Fibroblast of lung (primary cell): Measurements from ENCODE around the gene BABAM2. TPM values are rescaled to one million over a fixed set of nuclear protein-coding genes. Genes with fewer than 3 reads are reported as not detected.

Experiments
- DNase-seq, 2 donors: peaks; one replicate each; pipeline versions ENCODE4 v3.0.0 to v3.0.0-alpha.2; 2010; ENCODE audit warnings: low read depth in 2 of 2
- H2AFZ ChIP-seq: 2 replicates; pipeline ENCODE4 v1.5.1; 2012; ENCODE audit warnings: low read length, control low read depth, inconsistent platforms
- H3K27ac ChIP-seq: 2 replicates; pipeline ENCODE4 v1.5.1; 2011; ENCODE audit warnings: low read length, control low read depth; ENCODE audit not compliant: insufficient read depth
- H3K27me3 ChIP-seq: 2 replicates; pipeline ENCODE4 v1.5.1; 2011; ENCODE audit warnings: mild to moderate bottlenecking, low read length; ENCODE audit not compliant: control insufficient read depth, insufficient read depth
- H3K36me3 ChIP-seq: 2 replicates; pipeline ENCODE4 v1.5.1; 2011; ENCODE audit warnings: low read length; ENCODE audit not compliant: control insufficient read depth, insufficient read depth
- H3K4me1 ChIP-seq: 2 replicates; pipeline ENCODE4 v1.5.1; 2011; ENCODE audit warnings: low read length; ENCODE audit not compliant: control insufficient read depth, insufficient read depth; ENCODE audit errors: extremely low read depth
- H3K4me2 ChIP-seq: 2 replicates; pipeline ENCODE4 v1.5.1; 2011; ENCODE audit warnings: low read length, control low read depth; ENCODE audit not compliant: insufficient read depth; ENCODE audit errors: extremely low read depth
- H3K4me3 ChIP-seq, 4 experiments: fragments of 200-600 bp in 1 of 4; sonication (generic) in 1 of 4; replicated peaks in 1 of 4; 2 replicates each; pipeline ENCODE4 v1.5.1; 2011 to 2016; ENCODE audit warnings: low read length in 4 of 4, low read depth in 3 of 4, mild to moderate bottlenecking in 3 of 4, control low read depth in 2 of 4, inconsistent platforms in 1 of 4, mixed read lengths in 1 of 4; ENCODE audit not compliant: insufficient read depth in 1 of 4; ENCODE audit errors: control extremely low read depth in 1 of 4
- H3K79me2 ChIP-seq: 2 replicates; pipeline ENCODE4 v1.5.1; 2012; ENCODE audit warnings: mild to moderate bottlenecking, low read length, inconsistent platforms; ENCODE audit not compliant: control insufficient read depth, insufficient read depth
- H3K9ac ChIP-seq: 2 replicates; pipeline ENCODE4 v1.5.1; 2011; ENCODE audit warnings: mild to moderate bottlenecking, low read length, control low read depth; ENCODE audit not compliant: insufficient read depth
- H3K9me3 ChIP-seq: 2 replicates; pipeline ENCODE4 v1.5.1; 2012; ENCODE audit warnings: low read depth, low read length; ENCODE audit not compliant: control insufficient read depth, insufficient read depth
- H4K20me1 ChIP-seq: 2 replicates; pipeline ENCODE4 v1.5.1; 2011; ENCODE audit warnings: low read length; ENCODE audit not compliant: control insufficient read depth, insufficient read depth; ENCODE audit errors: extremely low read depth
- EZH2 ChIP-seq: IDR thresholded peaks from 2 replicates; pipeline ENCODE4 v1.5.1; 2012; ENCODE audit warnings: low read length, control low read depth, mild to moderate bottlenecking; ENCODE audit errors: missing control alignments
- polyA plus RNA-seq, 2 donors: library from polyadenylated mRNA; depleted of rRNA in 1 of 2; stranded (reverse) in 1 of 2; unstranded in 1 of 2; fragments of >200 nt; gene quantifications; 2 replicates each; pipeline ENCODE4 v1.2.1, GENCODE V29; 2011 to 2012; ENCODE audit warnings: missing spikeins in 1 of 2
- total RNA-seq: library from RNA; depleted of rRNA; stranded (reverse); fragments of >200 nt; gene quantifications from 2 replicates; pipeline ENCODE4 v1.2.1, GENCODE V29; 2014
- TF ChIP-seq, protein P1 (sequence below), 2 donors: IDR thresholded peaks in 1 of 2; conservative IDR thresholded peaks in 1 of 2; 1 replicate in 1 of 2; 2 replicates in 1 of 2; pipeline ENCODE4 v1.5.1; 2011 to 2012; ENCODE audit warnings: low read length in 2 of 2, control low read depth in 1 of 2, inconsistent platforms in 1 of 2, low read depth in 1 of 2, mild to moderate bottlenecking in 1 of 2

Gene BABAM2
- total and polyA plus RNA-seq, 2 donors (not counting 1 experiment from before 2014, with no cell fraction given), result 25.6 to 33.4 TPM

DNA sequence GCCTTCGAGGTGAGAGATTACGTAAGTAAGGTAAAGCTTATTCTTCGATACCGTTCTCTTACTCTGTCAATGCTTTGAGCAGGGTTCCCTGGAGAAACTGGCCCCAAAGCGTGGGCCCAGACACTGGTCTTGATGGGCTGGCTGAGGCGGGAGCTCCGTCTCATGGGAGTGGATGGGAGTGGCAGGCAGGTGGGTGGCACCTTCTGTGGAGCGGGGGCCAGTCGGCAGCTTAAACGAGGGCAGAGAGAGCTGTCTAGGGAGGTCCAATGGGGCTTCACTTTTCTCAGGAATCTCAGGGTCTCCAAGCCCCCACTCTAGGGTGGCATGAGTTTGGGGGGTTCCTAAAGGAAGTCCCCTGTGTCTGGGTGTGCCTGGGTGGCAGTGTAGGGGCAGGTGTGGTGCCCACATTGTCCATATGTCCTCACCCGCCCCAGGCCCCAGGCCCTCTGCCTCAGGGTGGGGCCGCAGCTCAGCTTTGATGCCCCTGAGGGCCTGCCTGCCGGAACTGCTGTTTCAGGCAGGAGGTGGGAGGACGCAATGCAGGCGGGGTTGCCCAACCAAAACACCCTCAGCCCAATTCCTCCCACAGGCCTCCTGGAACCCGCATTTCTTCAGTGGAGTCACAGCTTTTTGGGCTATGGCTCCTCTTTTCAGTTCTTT is 469.7 kb downstream of the BABAM2 start:
- no peaks in the 10 kb centered on the region for H3K36me3 ChIP-seq
- no peak overlapping the region for H3K4me3 ChIP-seq
- no peak overlapping the region for H2AFZ ChIP-seq
- peaks cover 18% of the 10 kb centered on the region for H3K4me1 ChIP-seq
- no peaks in the 10 kb centered on the region for H3K9me3 ChIP-seq
- DNase-seq, result no peak
- TF ChIP-seq EZH2, result no peak
- TF ChIP-seq, protein P1, sequence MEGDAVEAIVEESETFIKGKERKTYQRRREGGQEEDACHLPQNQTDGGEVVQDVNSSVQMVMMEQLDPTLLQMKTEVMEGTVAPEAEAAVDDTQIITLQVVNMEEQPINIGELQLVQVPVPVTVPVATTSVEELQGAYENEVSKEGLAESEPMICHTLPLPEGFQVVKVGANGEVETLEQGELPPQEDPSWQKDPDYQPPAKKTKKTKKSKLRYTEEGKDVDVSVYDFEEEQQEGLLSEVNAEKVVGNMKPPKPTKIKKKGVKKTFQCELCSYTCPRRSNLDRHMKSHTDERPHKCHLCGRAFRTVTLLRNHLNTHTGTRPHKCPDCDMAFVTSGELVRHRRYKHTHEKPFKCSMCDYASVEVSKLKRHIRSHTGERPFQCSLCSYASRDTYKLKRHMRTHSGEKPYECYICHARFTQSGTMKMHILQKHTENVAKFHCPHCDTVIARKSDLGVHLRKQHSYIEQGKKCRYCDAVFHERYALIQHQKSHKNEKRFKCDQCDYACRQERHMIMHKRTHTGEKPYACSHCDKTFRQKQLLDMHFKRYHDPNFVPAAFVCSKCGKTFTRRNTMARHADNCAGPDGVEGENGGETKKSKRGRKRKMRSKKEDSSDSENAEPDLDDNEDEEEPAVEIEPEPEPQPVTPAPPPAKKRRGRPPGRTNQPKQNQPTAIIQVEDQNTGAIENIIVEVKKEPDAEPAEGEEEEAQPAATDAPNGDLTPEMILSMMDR (conservative IDR thresholded peaks at IDR 0.05 in 1 of 2, IDR thresholded peaks at IDR 0.05 in 1 of 2; ENCODE audit: low read depth in 1 of 2, low read length in 2 of 2), result no peak
- peak overlapping the region; percentile 70 for H3K27ac ChIP-seq
- no peaks in the 10 kb centered on the region for H4K20me1 ChIP-seq
- no peak overlapping the region for H3K9ac ChIP-seq
- H3K27me3 ChIP-seq, result no peaks in the 10 kb centered on the region
- no peaks in the 10 kb centered on the region for H3K79me2 ChIP-seq
- no peak overlapping the region for H3K4me2 ChIP-seq

DNA sequence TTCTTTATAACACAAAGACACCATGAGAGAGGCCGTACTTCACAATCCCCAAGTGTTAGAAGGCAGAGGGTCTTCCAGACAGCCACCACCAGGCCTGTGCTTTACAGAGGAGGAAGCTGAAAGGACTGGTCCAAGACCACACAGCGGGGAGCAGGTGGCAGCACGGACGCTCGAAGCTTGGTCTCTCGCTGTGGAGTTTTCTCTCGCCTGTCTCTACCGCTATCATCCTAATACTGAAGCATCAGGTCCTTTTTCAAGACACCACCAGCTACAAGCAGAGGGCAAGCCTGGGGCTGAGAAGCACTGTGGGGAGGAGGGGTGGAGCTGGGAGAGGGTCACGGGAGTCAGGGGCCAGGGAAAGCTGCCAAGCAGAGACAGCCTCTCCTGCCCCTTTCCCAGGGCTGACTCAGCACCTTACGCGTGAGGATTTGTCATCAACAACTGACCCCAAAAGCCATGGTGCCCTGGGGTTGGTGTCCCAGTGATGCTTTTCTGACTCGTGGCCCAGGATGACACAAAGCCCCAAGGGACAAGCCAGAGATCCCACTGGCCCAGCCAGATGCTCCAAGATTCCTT is 470.3 kb downstream of the BABAM2 start:
- no peak overlapping the region for H3K4me3 ChIP-seq
- peak overlapping the region; percentile 70 for H3K27ac ChIP-seq
- no peaks in the 10 kb centered on the region for H3K79me2 ChIP-seq
- peak; percentile 43 to 88 for DNase-seq
- peaks cover 12% of the 10 kb centered on the region for H3K4me1 ChIP-seq
- H3K36me3 ChIP-seq, result no peaks in the 10 kb centered on the region
- H3K27me3 ChIP-seq, result no peaks in the 10 kb centered on the region
- H3K9me3 ChIP-seq, result no peaks in the 10 kb centered on the region
- no peaks in the 10 kb centered on the region for H4K20me1 ChIP-seq
- H3K9ac ChIP-seq, result no peak overlapping the region
- H3K4me2 ChIP-seq, result no peak overlapping the region
- H2AFZ ChIP-seq, result no peak overlapping the region
- TF ChIP-seq, protein P1 (conservative IDR thresholded peaks at IDR 0.05 in 1 of 2, IDR thresholded peaks at IDR 0.05 in 1 of 2; ENCODE audit: low read depth in 1 of 2, low read length in 2 of 2), result no peak
- no peak for TF ChIP-seq EZH2

DNA sequence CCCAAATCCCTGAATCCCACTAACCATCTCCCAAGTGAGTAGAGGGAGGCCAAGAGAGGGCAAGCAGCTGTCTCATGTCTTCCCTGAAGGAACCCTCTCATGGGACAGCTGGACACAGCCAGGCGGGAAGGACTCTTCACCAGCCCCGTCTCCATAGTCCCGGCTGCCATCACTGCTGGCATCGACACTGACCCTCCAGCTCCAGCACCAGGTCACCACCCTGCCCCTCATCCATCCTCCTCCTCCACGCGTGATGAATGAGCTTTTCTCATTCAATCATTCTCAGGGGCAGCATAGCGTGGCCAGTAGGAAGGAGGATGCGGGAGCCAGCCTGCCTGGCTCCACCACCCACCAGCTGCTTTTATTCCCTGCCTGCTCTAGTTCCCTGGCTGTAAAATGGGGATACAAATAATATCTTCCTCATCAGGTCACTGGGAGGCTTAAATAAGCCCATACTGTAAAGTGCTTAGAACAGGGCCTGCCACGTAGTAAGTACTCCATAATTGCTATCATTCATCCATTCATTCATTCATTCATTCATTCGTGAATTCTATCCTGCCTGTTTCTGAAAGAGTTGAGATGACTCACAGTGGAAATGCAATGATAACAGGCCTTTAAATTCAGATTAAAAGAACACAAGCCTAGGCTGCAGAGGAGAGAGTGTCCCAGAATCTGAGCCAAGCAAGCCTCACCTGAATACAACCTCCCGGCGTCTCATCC is 471.6 kb downstream of the BABAM2 start:
- TF ChIP-seq EZH2, result no peak
- TF ChIP-seq, protein P1 (conservative IDR thresholded peaks at IDR 0.05 in 1 of 2, IDR thresholded peaks at IDR 0.05 in 1 of 2; ENCODE audit: low read depth in 1 of 2, low read length in 2 of 2), result no peak
- Histone ChIP-seq H3K79me2 (no peaks in the 10 kb centered on the region), H3K4me2 (no peak overlapping the region), H4K20me1 (no peaks in the 10 kb centered on the region), H3K9ac (no peak overlapping the region), H3K36me3 (no peaks in the 10 kb centered on the region), H3K4me3 (no peak overlapping the region), H2AFZ (no peak overlapping the region), H3K4me1 (no peaks in the 10 kb centered on the region), H3K27ac (no peak overlapping the region), H3K9me3 (no peaks in the 10 kb centered on the region), H3K27me3 (no peaks in the 10 kb centered on the region)
- no peak for DNase-seq
